SJSA1 (cell line): ENCODE results near the gene PRRT1. TPM values are rescaled to one million over a fixed set of nuclear protein-coding genes. Genes with fewer than 3 reads are reported as not detected.
A peak's percentile ranks its signal among the peaks of the same experiment; 100 is the strongest.
"Not testable (repeated sequence)": the region's sequence is repeated elsewhere in the genome, so short reads cannot be mapped to it uniquely, and the experiment has no call there.

ENCODE experiments used
- DNase-seq, 2 experiments: peaks; one replicate each; pipeline ENCODE4 v3.0.0-alpha.2; 2015 to 2020; ENCODE audit warnings: low spot score in 2 of 2, low read depth in 1 of 2
- H3K27ac ChIP-seq: fragments of 250-450 bp; sonication (Bioruptor Pico); 2 replicates; pipeline ENCODE4 v1.5.1; 2020; ENCODE audit warnings: mild to moderate bottlenecking, moderate library complexity
- H3K27me3 ChIP-seq: fragments of 250-450 bp; sonication (Bioruptor Pico); replicated peaks from 2 replicates; pipeline ENCODE4 v1.5.1; 2020; ENCODE audit warnings: mild to moderate bottlenecking, moderate library complexity
- H3K36me3 ChIP-seq: fragments of 250-450 bp; sonication (Bioruptor Pico); 2 replicates; pipeline ENCODE4 v1.5.1; 2020; ENCODE audit warnings: mild to moderate bottlenecking
- H3K4me1 ChIP-seq: fragments of 250-450 bp; sonication (Bioruptor Pico); replicated peaks from 2 replicates; pipeline ENCODE4 v1.6.1; 2021; ENCODE audit warnings: mild to moderate bottlenecking
- H3K4me3 ChIP-seq: fragments of 250-450 bp; sonication (Bioruptor Pico); 2 replicates; pipeline ENCODE4 v1.5.1; 2020; ENCODE audit warnings: mild to moderate bottlenecking
- H3K9me3 ChIP-seq: fragments of 250-450 bp; sonication (Bioruptor Pico); replicated peaks from 2 replicates; pipeline ENCODE4 v1.5.1; 2020; ENCODE audit warnings: mild to moderate bottlenecking
- total RNA-seq: library from RNA; depleted of rRNA; stranded (reverse); fragments of >200 nt; shearing (Covaris generic); gene quantifications from 2 replicates; pipeline ENCODE4 v1.2.3, GENCODE V29; 2014

Gene PRRT1
- total RNA-seq, 1 experiment from 2014 or later = not detected

- no peaks in the 10 kb centered on the region for H3K9me3 ChIP-seq
- H3K36me3 ChIP-seq = peaks cover 19% of the 10 kb centered on the region
- no peak for DNase-seq
- no peaks in the 10 kb centered on the region for H3K27me3 ChIP-seq
- peak overlapping the region; percentile 62 for H3K27ac ChIP-seq
- no peak overlapping the region for H3K4me3 ChIP-seq
- H3K4me1 ChIP-seq = peaks cover 60% of the 10 kb centered on the region
Observed at GRCh38 chr6:32191696-32192607, 40.2 kb upstream of the PRRT1 start.

- Histone ChIP-seq H3K27ac (no peak overlapping the region), H3K36me3 (peaks cover 28% of the 10 kb centered on the region), H3K9me3 (no peaks in the 10 kb centered on the region), H3K27me3 (no peaks in the 10 kb centered on the region), H3K4me1 (peaks cover 52% of the 10 kb centered on the region), H3K4me3 (no peak overlapping the region)
- no peak for DNase-seq
Observed at GRCh38 chr6:32190911-32191677, 39.4 kb upstream of the PRRT1 start.

GRCh38 chr6:32190054-32190851, 38.5 kb upstream of the PRRT1 start, which contains the start of gene PBX2:
TSS of gene PBX2 (minus strand) at chr6:32190202. CDS start at chr6:32189915, 287 bp downstream.
- peak within 1 kb of the TSS; percentile 68 for H3K27ac ChIP-seq
- H3K4me1 ChIP-seq = peaks cover 50% of the 10 kb centered on the region
- H3K4me3 ChIP-seq = peak within 1 kb of the TSS; percentile 50
- no peaks in the 10 kb centered on the region for H3K27me3 ChIP-seq
- peak; percentile 81 to 93 for DNase-seq
- peaks cover 28% of the 10 kb centered on the region for H3K36me3 ChIP-seq
- no peaks in the 10 kb centered on the region for H3K9me3 ChIP-seq

GRCh38 chr6:32189742-32190053, 38.0 kb upstream of the PRRT1 start:
- Histone ChIP-seq H3K36me3 (peaks cover 28% of the 10 kb centered on the region), H3K4me3 (peak overlapping the region; percentile 50), H3K27me3 (no peaks in the 10 kb centered on the region), H3K9me3 (no peaks in the 10 kb centered on the region), H3K4me1 (peaks cover 44% of the 10 kb centered on the region), H3K27ac (peak overlapping the region; percentile 68)
- no peak for DNase-seq

- Histone ChIP-seq H3K27me3 (no peaks in the 10 kb centered on the region), H3K4me1 (peaks cover 41% of the 10 kb centered on the region), H3K36me3 (peaks cover 30% of the 10 kb centered on the region), H3K9me3 (no peaks in the 10 kb centered on the region), H3K27ac (peak overlapping the region; percentile 68), H3K4me3 (peak overlapping the region; percentile 50)
- no peak for DNase-seq
Observed at GRCh38 chr6:32189069-32189741, 37.5 kb upstream of the PRRT1 start.

GRCh38 chr6:32188381-32189068, 36.8 kb upstream of the PRRT1 start:
- Histone ChIP-seq H3K36me3 (peaks cover 37% of the 10 kb centered on the region), H3K27ac (peak overlapping the region; percentile 68), H3K4me1 (peaks cover 41% of the 10 kb centered on the region), H3K27me3 (no peaks in the 10 kb centered on the region), H3K9me3 (no peaks in the 10 kb centered on the region), H3K4me3 (peak overlapping the region; percentile 50)
- DNase-seq = no peak

- Histone ChIP-seq H3K36me3 (peaks cover 43% of the 10 kb centered on the region), H3K4me1 (peaks cover 38% of the 10 kb centered on the region)
- not testable (repeated sequence) for DNase-seq, H3K27ac ChIP-seq, H3K4me3 ChIP-seq, H3K27me3 ChIP-seq, H3K9me3 ChIP-seq
Observed at GRCh38 chr6:32187725-32188380, 36.1 kb upstream of the PRRT1 start.

- H3K4me3 ChIP-seq = no peak overlapping the region
- no peaks in the 10 kb centered on the region for H3K9me3 ChIP-seq
- no peak overlapping the region for H3K27ac ChIP-seq
- H3K4me1 ChIP-seq = peaks cover 31% of the 10 kb centered on the region
- H3K36me3 ChIP-seq = peaks cover 49% of the 10 kb centered on the region
- H3K27me3 ChIP-seq = no peaks in the 10 kb centered on the region
- no peak for DNase-seq
Observed at GRCh38 chr6:32187009-32187709, 35.4 kb upstream of the PRRT1 start.

GRCh38 chr6:32186151-32186840, 34.6 kb upstream of the PRRT1 start:
- not testable (repeated sequence) for H3K4me3 ChIP-seq, H3K9me3 ChIP-seq, H3K27me3 ChIP-seq, DNase-seq, H3K27ac ChIP-seq
- H3K36me3 ChIP-seq = peaks cover 56% of the 10 kb centered on the region
- peaks cover 26% of the 10 kb centered on the region for H3K4me1 ChIP-seq

- H3K27me3 ChIP-seq, H3K4me3 ChIP-seq, H3K9me3 ChIP-seq, H3K27ac ChIP-seq: not testable (repeated sequence)
- DNase-seq = peak; percentile 60 to 86
- Histone ChIP-seq H3K36me3 (peaks cover 62% of the 10 kb centered on the region), H3K4me1 (peaks cover 23% of the 10 kb centered on the region)
Observed at GRCh38 chr6:32185681-32186131, 34.0 kb upstream of the PRRT1 start.

- DNase-seq = no peak
- no peaks in the 10 kb centered on the region for H3K9me3 ChIP-seq
- no peak within 1 kb of the TSS for H3K27ac ChIP-seq
- peaks cover 15% of the 10 kb centered on the region for H3K4me1 ChIP-seq
- H3K4me3 ChIP-seq = no peak within 1 kb of the TSS
- H3K27me3 ChIP-seq = no peaks in the 10 kb centered on the region
- H3K36me3 ChIP-seq = peaks cover 63% of the 10 kb centered on the region
Observed at GRCh38 chr6:32184084-32184640, 32.4 kb upstream of the PRRT1 start, which contains the start of gene AGER. TSS of gene AGER (minus strand) at chr6:32184253. CDS start at chr6:32184222, 31 bp downstream.
